Measurements from ENCODE around the gene CIDEB.

The CIDEB gene

DNA sequence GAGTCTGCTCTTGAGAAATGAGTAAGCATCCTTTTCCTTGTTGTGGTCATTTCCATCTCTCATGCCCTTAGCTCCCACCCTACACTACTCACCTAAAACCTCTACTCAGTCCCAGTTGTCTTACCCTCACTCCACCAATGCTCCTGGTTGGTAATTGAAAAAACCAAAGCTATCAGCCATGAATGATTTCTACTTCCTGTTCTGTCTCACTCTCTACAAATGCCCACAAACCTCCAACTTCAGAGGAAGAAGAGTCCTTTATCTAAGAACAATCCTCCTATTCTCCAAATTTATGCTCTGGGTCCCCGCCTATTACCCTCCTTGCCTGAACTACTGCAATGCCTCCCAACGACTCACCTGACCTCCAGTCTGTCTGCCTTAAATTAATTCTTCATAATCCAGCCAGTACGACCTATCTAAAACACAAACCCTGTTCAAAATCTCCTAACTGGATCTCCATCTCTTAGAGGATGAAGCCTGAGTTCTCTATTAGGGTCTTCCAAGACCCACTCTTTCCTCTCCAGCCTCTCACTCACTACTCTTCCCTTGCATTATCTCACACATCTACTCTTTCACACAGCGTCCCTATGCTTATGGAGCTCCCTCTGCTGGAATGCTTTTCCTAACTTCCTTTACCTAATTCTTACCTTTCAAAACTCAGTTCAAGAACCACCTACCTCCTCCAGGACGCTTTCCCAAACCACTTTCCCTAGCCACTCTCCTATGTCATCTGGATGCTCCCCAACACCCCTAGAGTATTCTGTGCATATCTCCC is 10.4 kb downstream of the CIDEB start:
- FAIRE-seq (no peak), DNase-seq (ENCODE audit: insufficient read length, low spot score) (no peak)
- TF ChIP-seq POLR2A (IDR thresholded peaks at IDR 0.05; ENCODE audit: low read depth, low read length): no peak

DNA sequence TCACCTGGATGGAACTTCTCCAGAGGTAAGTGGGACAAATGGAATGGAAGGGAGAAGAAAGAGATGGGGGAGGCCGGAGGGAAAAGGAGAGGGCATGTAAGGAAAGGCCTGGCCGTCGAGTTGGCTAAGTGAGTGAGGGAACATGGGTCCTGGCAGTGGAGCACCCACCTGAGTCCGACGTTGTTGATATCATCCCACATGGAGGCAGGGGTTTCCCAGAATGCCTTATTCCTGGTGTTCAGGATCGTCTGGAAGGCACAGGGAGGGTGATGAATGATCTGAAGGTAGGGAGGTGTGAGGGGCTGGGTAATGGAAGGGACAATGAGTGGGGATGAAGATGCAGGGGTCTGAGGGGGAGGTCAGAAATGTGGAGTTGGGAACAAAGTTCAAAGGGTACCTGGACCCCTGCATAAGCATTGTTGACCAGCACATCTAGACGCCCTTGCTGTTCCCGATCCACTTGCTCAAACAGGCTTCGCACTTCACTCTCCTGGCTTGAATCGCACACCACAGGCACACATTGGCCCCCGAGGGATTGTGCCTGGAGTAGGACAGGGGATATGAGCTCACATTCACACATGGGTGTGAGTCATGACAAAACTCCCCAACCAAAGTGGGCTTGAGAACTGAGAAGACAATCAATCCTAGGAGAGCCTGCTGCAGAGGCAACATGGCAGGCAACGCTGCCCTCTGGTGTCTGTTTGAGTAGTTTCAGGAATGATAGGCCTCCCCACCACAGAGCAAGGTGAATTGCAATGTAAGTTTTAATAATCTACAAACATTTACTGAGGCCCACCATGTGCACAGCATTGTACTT is 11.2 kb downstream of the CIDEB start:
- FAIRE-seq (peak; percentile 11), DNase-seq (ENCODE audit: insufficient read length, low spot score) (peak; percentile 56)
- TF ChIP-seq POLR2A (IDR thresholded peaks at IDR 0.05; ENCODE audit: low read depth, low read length): no peak

DNA sequence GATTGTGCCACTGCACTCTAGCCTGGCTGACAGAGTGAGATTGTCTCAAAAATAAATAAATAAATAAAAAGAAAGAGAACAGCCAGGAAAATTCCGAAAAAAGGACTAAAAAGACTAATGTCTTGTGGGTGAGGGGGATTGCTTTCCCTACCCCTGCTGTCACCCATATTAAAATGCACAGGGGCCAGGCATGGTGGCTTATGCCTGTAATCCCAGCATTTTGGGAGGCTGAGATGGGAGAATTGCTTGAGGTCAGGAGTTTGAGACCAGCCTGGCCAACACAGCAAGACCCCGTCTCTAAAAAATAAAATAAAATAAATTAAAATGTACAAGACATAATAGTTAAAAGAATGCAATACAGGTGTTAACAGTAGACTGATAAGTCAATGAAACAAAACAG is 14.3 kb downstream of the CIDEB start:
- DNase-seq (ENCODE audit: insufficient read length, low spot score): no peak
- no peak for TF ChIP-seq POLR2A (IDR thresholded peaks at IDR 0.05; ENCODE audit: low read depth, low read length)
- FAIRE-seq: no peak

DNA sequence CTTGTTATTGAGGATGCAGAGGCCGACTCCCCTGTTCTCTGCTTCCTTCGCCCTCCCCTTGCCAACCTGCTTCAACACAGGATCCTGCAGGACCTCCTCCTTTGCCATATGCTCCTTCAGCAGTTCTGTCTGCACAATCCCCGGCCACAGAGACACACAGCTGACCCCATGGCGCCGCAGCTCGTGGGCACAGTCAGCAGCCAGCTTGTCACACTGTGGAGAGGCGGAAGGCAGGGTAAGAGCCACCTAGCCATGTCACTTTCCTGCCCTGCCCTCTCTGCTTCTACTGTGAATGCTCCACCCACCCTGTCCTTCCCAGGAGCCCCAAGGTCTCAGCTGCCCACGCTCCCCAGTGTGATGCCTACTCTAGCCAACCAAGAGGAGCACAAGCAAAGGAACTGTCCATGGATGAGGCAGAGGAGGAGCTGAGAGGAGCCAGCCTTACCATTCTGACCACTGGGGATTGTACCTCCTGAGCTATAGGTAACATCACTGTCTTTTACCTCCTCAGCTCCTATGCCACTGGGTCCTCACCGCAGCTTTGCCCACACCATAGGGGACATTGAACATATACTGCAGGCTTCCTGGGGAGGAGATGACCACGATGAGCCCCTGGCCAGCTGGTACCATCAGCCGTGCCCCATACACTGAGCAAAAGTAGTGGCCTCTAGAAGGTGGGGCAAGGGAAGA is 15.5 kb downstream of the CIDEB start:
- TF ChIP-seq POLR2A (IDR thresholded peaks at IDR 0.05; ENCODE audit: low read depth, low read length): no peak
- no peak for FAIRE-seq

DNA sequence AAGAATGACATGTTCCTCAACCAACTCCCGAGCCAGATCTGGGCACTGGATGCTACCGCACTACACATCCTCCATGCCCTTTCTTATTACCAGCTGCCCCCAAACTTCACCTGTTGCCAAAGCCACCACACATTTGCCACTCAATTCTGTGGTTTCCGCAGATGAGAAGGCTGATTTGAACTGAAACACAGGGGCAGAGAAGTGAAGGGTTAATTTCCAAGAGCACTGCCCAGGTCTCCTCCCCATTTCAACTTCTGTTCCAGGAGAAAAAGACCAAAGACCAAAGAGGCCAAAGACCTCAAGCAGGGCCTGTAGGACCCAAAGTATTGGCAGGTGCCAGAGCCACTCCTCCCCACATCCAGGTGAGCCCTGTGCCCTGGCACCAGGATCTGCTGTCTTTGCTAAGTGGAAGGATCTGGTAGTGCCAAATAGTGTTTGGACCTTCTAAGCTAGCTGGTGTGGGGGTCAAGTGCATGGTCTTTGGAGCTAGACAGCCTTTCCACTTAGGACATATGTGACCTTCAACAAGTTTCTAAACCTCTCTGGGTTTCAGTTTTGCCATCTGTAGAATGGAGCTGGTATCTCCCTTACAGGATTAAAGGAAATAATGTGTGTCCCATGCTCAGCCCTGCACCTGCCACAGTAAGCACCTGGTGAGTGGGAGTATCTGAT is 16.2 kb downstream of the CIDEB start:
- FAIRE-seq (no peak), DNase-seq (ENCODE audit: insufficient read length, low spot score) (no peak)
- no peak for TF ChIP-seq POLR2A (IDR thresholded peaks at IDR 0.05; ENCODE audit: low read depth, low read length)

More for the DNA sequence above, 15.5 kb downstream of the CIDEB start:
- DNase-seq (ENCODE audit: insufficient read length, low spot score): no peak

DNA sequence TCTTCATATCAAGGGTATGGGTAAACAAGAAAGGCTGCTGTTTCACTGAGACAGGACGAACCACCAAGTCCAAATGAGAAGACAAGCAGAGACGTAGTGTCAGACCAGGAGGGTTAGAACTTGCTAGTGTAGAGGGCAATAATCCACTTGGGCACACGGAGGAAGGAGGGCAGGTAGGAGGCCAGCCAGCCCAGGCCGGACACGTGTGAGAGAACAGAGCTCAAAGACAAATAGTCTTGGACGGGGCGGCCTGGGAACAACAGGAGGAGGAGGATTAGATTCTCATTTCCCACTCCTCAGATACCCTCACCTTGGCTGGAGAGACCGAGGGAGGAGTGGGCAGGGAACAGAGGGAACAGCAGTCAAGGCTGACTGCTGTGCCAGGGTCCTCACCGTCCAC is 17.0 kb downstream of the CIDEB start:
- TF ChIP-seq POLR2A (IDR thresholded peaks at IDR 0.05; ENCODE audit: low read depth, low read length): no peak
- FAIRE-seq (no peak), DNase-seq (ENCODE audit: insufficient read length, low spot score) (no peak)

DNA sequence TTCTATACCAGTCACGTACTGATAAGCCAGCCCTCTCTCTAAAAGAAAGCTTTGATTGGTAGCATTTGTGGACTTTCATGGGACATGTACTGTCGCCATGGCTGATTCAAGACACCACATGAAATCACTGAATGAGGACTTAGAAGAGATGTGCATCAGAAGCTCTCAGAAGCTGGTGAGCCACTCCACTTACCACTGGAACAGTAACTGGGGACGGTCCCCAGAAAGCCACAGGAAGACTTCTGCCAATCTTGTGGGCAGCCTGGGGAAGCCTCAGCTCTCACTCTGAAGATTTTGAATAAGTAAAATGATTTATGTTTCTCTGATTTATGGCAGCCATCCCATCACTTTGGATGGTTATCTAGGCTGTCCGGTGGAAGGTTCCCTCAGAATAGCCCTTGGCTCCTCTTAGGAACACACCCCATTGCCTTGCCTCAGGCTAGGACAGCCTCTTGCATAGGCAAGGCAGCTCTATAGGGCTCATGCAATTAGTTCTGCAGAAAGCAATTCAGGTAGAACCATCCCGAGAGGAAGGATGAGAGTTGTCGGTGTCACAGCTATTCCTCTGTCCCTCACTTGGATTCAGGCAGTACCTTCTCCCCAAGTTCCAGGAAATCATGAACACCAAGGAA is 18.0 kb downstream of the CIDEB start:
- FAIRE-seq: no peak
- no peak for TF ChIP-seq POLR2A (IDR thresholded peaks at IDR 0.05; ENCODE audit: low read depth, low read length)

DNA sequence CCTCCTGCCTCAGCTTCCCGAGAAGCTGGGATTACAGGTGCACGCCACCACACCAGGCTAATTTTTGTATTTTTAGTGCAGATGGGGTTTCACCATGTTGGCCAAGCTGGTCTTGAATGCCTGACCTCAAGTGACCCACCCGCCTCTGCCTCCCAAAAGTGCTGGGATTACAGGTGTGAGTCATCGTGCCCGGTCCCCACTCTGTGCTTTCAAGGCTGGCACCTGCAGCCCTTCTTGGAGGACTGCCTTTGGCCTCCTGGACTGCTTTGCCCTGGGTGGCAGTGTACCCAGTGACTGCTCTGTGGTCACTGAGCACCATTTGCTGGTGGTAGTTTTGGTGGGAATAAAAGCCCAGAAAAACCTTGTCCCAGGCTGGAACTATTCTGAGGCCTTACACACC is 20.8 kb downstream of the CIDEB start:
- DNase-seq (ENCODE audit: insufficient read length, low spot score): no peak
- no peak for TF ChIP-seq POLR2A (IDR thresholded peaks at IDR 0.05; ENCODE audit: low read depth, low read length)
- FAIRE-seq: no peak

More for the DNA sequence above, 18.0 kb downstream of the CIDEB start:
- DNase-seq (ENCODE audit: insufficient read length, low spot score): no peak

DNA sequence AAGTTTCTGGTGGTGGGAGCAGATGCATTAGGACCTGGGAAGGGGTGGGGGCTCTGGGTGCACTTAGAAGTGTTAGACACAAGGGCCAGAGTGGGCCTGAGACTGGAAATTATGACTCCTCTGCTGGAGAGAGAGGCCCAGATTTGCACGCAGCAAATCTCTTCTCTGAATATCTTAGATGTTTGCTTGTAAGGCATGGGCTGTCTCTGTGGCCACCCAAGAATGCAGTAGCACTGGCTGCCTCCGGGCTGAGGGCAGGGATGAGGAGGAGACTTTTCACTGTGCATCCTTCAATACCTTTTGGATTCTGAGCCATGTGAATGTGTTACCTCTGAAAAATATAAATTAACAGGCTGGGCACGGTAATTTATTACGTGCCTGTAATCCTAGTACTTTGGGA is 22.4 kb downstream of the CIDEB start:
- no peak for FAIRE-seq
- TF ChIP-seq POLR2A (IDR thresholded peaks at IDR 0.05; ENCODE audit: low read depth, low read length): no peak
- no peak for DNase-seq (ENCODE audit: insufficient read length, low spot score)

DNA sequence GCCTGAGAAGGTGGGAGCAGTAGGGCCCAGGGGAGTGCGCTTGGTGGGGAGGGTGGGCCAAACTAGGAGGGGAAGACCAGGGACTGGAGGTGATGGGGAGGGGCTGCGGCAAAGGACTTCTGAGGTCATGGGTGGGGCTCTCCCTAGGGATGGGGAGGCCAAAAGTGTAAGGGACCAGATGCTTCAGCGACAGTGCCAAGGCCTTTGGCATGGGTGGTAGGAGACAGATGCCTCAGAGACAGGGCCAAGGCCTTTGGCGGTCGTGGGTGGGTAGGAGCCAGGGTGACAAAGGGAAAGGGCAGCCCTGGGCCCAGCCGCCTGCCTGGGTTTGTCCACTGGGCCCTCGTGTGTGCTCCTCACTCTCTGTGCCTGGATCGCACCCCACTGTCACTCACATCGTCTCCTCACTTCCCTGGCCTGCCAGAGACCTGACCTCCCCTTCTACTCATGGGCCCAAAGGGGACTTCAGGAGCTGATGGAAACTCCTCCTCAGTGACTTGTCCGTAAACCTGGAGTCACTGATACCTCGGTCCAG is 23.2 kb downstream of the CIDEB start:
- no peak for DNase-seq (ENCODE audit: insufficient read length, low spot score)
- FAIRE-seq: no peak
- no peak for TF ChIP-seq POLR2A (IDR thresholded peaks at IDR 0.05; ENCODE audit: low read depth, low read length)

DNA sequence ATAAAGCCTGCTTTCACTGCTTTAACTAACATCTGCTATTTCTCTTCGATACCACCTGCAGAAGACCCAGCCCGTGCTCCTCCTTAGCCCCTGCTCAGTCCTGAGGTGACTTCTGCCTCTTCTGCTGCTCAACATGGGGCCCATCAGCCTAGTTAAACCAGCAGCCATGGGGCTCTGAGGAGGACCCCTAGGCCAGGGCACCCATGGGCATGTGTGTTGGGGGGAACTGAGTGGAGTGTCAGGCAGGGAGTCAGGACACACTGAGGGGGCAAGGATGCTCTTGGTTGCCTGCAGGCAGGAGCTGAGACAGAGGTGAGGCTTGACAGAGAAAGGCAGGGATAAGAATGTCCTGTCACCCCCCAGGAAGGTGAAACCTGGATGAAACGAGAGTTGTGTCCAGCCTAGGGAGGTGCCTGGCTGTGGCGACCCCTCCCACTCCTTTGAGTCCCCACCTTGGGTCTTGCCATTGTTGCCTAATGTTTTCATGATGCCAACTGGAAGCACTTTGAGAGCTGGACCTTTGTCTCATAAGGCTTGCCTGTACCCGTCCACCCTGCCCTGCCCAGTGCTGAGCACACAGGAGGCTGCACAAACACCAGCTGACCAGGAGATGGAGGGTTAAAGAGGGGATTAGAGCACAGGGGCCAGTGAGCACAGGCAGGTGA is 23.8 kb downstream of the CIDEB start:
- FAIRE-seq: no peak
- DNase-seq (ENCODE audit: insufficient read length, low spot score): no peak
- TF ChIP-seq POLR2A (IDR thresholded peaks at IDR 0.05; ENCODE audit: low read depth, low read length): no peak

DNA sequence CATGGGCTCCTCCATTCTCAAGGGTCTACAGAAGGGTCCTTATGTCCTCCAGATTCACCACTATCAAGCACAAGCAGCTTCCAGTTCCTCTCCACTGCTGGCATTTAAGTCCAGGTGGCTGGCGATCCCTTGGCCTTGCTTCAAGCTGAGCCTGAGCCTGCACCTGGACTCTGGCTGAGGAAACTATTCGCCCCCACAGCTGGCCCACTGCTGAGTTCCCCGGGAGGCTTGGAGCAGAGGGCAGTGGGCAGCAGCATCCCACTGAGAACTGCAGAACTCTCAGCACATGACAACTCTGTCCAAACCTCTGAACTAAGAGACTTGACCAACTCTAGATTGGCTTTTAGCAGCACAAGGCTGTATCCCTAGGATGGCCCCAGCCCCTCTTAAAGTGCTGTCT is 25.0 kb downstream of the CIDEB start:
- no peak for DNase-seq (ENCODE audit: insufficient read length, low spot score)
- no peak for FAIRE-seq
- no peak for TF ChIP-seq POLR2A (IDR thresholded peaks at IDR 0.05; ENCODE audit: low read depth, low read length)

DNA sequence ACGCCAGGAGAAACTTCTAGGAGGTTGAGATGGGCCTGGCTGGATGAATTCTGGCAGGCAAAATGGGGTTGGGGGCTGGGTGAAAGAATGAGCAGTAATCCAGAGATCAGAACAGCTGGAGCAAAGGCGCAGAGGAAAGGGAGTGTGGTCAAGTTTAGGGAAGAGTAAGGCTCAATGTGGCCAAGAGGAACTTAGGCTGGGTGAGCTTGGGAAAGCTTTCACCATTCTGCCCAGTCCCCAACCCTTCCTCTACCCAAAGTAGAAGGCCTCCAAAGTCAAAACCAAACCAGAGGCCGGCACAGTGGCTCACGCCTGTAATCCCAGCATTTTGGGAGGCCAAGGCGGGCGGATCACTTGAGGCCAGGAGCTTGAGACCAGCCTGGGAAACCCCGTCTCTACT is 26.1 kb downstream of the CIDEB start:
- no peak for FAIRE-seq

More for the DNA sequence above, 26.1 kb downstream of the CIDEB start:
- TF ChIP-seq POLR2A (IDR thresholded peaks at IDR 0.05; ENCODE audit: low read depth, low read length): no peak
- DNase-seq (ENCODE audit: insufficient read length, low spot score): no peak
